GM12801 (cell line): ENCODE results near the gene HTD2.

Source experiments
- CTCF ChIP-seq: IDR thresholded peaks from one replicate; pipeline ENCODE4 v1.5.1; 2011; ENCODE audit warnings: control low read depth; ENCODE audit not compliant: insufficient read length; ENCODE audit errors: extremely low read depth

HTD2 gene

GRCh38 chr3:58288011-58288728 is 18.1 kb upstream of the HTD2 start:
- TF ChIP-seq CTCF = no peak

- TF ChIP-seq CTCF = no peak
Observed at GRCh38 chr3:58291671-58292338, 14.5 kb upstream of the HTD2 start.

GRCh38 chr3:58292866-58293265 is 13.5 kb upstream of the HTD2 start:
- no peak for TF ChIP-seq CTCF

- no peak for TF ChIP-seq CTCF
Observed at GRCh38 chr3:58293516-58293915, 12.8 kb upstream of the HTD2 start.

- no peak for TF ChIP-seq CTCF
Observed at GRCh38 chr3:58296269-58296668, 10.1 kb upstream of the HTD2 start.

GRCh38 chr3:58296843-58297242 is 9.5 kb upstream of the HTD2 start:
- TF ChIP-seq CTCF = no peak

- TF ChIP-seq CTCF = no peak
Observed at GRCh38 chr3:58298190-58298589, 8.1 kb upstream of the HTD2 start.
